ENCODE data around the gene SHLD1. TPM values are rescaled to one million over a fixed set of nuclear protein-coding genes. Genes with fewer than 3 reads are reported as not detected.
"Not testable (repeated sequence)": the region's sequence is repeated elsewhere in the genome, so short reads cannot be mapped to it uniquely, and the experiment has no call there.

Gene SHLD1, protein sequence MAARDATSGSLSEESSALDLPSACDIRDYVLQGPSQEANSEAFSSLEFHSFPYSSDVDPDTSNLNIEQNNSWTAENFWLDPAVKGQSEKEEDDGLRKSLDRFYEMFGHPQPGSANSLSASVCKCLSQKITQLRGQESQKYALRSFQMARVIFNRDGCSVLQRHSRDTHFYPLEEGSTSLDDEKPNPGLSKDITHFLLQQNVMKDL
- 10 to 100 TPM; 22.1 to 29.9 (median 27.0) TPM for polyA plus RNA-seq

DNA sequence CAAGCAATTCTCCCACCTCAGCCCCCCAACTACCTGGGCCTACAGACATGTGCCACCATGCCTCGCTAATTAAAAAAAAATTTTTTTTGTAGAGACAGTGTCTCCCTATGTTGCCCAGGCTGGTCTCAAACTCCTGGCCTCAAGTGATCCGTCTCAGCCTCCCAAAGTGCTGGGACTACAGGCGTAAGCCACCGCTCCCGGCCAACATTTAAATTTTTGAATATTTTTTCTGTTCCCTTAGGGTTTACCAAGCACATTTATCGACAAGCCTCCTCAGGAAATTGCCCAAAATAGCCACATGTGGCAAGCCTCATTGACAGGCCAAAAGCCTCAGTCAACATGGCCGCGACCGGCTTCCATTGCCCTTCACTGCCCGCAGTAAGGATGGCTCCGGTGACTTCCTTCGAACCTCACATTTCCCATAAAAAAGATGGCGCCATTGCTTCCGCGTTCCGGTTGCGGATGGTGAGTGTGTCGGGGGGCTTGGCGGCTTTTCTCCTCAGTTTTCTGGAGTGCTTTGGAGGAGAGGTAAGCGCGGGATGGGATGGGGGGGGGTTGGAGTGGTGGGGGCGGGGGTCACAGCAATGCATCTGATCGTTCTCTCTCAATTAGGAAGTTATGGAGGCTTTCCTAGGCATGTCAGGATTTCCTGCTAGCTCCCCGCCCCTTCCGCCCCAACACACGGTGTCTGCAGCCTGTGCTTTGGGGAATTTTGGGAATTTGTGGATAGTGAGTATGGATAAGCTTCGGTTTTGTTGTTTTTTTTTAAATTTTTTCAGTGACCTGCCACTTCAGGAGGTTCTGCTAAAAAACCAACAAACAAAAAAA, at the start of gene SHLD1:
TSS of gene SHLD1 (plus strand) at position 450 of the 828 bp plus-strand sequence. CDS start 22,465 bp downstream, outside the sequence.
- peak within 1 kb of the TSS; percentile 85 to 99 (median 92) for H3K27ac Mint-ChIP-seq
- H3K4me1 Mint-ChIP-seq, result peaks cover 18 to 23% of the 10 kb centered on the region in 2 donors
- H3K27me3 Mint-ChIP-seq (ENCODE audit: low read depth in 3 of 3), result peaks cover 2 to 3% (median 2%) of the 10 kb centered on the region in 3 donors
- peaks cover 3 to 6% (median 4%) of the 10 kb centered on the region in 3 donors for H3K36me3 Mint-ChIP-seq
- H3K9me3 Mint-ChIP-seq, result peaks cover 0 to 3% (median 0%) of the 10 kb centered on the region in 6 donors
- peak; percentile 75 to 81 (median 80) for DNase-seq
- peak within 1 kb of the TSS; percentile 87 to 99 (median 91) for H3K4me3 Mint-ChIP-seq

DNA sequence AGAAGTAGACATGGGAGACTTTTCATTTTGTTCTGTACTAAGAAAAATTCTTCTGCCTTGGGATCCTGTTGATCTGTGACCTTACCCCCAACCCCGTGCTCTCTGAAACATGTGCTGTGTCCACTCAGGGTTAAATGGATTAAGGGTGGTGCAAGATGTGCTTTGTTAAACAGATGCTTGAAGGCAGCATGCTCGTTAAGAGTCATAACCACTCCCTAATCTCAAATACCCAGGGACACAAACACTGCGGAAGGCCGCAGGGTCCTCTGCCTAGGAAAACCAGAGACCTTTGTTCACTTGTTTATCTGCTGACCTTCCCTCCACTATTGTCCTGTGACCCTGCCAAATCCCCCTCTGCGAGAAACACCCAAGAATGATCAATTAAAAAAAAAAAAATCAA, 47.9 kb upstream of the SHLD1 start:
- not testable (repeated sequence) for H3K4me1 Mint-ChIP-seq; H3K9me3 Mint-ChIP-seq; H3K4me3 Mint-ChIP-seq; DNase-seq; H3K36me3 Mint-ChIP-seq; H3K27ac Mint-ChIP-seq; H3K27me3 Mint-ChIP-seq (ENCODE audit: low read depth in 3 of 3)

DNA sequence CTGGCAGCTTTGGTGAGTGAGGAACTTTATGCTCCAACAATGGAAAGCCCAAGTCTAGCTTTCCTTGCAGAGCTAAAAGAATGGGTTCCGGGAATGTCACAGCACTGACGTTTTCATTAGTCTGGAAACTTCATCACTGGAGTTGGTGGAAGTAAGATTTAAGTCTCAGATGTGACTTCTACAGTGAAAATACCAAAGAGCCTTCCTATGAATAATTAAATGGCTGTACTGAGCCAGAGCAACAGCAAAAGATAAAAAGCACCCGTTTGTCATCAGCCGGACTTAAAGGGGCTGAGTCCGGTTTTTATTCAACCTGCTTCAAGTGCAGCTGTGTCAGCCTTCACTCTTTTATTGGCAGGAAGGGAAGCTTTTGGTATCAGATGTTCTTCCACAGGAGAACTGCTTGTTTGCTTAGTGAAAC, 46.5 kb upstream of the SHLD1 start:
- DNase-seq, result no peak
- H3K36me3 Mint-ChIP-seq, result no peaks in the 10 kb centered on the region
- H3K4me3 Mint-ChIP-seq, result no peak overlapping the region
- H3K9me3 Mint-ChIP-seq, result no peaks in the 10 kb centered on the region
- no peaks in the 10 kb centered on the region for H3K4me1 Mint-ChIP-seq
- H3K27me3 Mint-ChIP-seq (ENCODE audit: low read depth in 3 of 3), result no peaks in the 10 kb centered on the region
- no peak overlapping the region for H3K27ac Mint-ChIP-seq

DNA sequence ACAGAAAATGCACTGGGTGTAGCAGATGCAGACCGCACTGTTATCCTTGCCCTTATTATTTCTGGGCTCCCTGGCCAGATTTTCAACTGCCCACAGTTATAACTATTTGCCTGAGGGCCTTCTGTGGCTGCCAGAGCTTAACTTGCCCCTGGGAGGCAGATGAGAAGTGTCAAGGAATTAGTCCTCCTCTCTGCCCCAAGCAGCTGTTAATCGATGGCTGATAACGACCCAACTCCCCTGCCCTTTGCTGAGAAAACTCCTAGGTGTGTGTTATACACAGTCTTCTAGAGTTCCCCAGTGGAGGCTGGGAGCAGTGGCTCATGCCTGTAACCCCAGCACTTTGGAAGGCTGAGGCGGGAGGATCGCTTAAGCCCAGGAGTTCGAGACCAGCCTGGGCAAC, 44.4 kb upstream of the SHLD1 start:
- no peaks in the 10 kb centered on the region for H3K36me3 Mint-ChIP-seq
- DNase-seq, result no peak
- no peaks in the 10 kb centered on the region for H3K4me1 Mint-ChIP-seq
- H3K27me3 Mint-ChIP-seq (ENCODE audit: low read depth in 3 of 3), result no peaks in the 10 kb centered on the region
- no peaks in the 10 kb centered on the region for H3K9me3 Mint-ChIP-seq
- no peak overlapping the region for H3K4me3 Mint-ChIP-seq
- no peak overlapping the region for H3K27ac Mint-ChIP-seq

DNA sequence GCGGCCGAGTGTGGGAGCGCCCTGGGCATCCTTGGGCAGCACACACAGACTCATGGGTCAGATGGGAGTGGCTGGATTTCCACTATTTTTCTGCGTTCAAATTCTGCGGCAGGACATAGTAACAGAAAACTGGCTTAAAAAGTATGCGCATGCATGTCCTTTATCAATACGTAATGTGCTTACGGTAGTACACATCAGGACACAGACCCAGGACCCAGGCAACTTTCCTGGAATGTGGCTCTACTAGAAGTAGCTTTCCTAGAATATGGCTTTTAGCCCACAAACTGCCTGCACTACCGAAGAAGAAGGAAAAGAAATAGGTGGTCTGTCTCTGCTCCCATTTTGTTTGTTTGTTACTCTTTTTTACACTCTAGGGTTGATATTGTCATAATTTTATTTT, 43.4 kb upstream of the SHLD1 start:
- no peaks in the 10 kb centered on the region for H3K9me3 Mint-ChIP-seq
- H3K27me3 Mint-ChIP-seq (ENCODE audit: low read depth in 3 of 3), result no peaks in the 10 kb centered on the region
- no peak overlapping the region for H3K27ac Mint-ChIP-seq
- no peak overlapping the region for H3K4me3 Mint-ChIP-seq
- no peak for DNase-seq
- H3K36me3 Mint-ChIP-seq, result no peaks in the 10 kb centered on the region
- H3K4me1 Mint-ChIP-seq, result no peaks in the 10 kb centered on the region

DNA sequence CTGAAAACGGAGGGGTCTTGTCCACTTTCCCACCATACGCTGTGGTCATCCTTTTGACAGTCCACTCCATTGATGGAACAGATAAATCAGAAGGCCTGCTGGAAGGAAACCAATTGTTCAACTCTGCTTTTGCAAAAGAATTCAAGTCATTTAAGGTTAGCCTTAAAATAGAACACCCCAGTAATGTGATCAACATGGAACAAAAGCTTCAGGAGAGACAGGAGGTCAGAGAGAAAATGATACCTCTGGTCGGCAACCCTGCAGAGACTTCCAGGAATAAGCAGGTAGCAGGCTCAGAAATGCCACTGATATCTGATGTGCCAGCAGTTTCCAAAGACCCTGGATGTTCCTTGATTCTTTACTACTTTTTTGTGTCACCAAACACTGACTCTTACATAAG, 39.6 kb upstream of the SHLD1 start:
- Mint-ChIP-seq H3K4me3 (no peak overlapping the region), H3K27ac (no peak overlapping the region), H3K9me3 (no peaks in the 10 kb centered on the region), H3K27me3 (ENCODE audit: low read depth in 3 of 3) (peaks cover 0 to 10% (median 7%) of the 10 kb centered on the region in 3 donors), H3K36me3 (no peaks in the 10 kb centered on the region), H3K4me1 (peaks cover 11 to 13% of the 10 kb centered on the region in 2 donors)
- no peak for DNase-seq

DNA sequence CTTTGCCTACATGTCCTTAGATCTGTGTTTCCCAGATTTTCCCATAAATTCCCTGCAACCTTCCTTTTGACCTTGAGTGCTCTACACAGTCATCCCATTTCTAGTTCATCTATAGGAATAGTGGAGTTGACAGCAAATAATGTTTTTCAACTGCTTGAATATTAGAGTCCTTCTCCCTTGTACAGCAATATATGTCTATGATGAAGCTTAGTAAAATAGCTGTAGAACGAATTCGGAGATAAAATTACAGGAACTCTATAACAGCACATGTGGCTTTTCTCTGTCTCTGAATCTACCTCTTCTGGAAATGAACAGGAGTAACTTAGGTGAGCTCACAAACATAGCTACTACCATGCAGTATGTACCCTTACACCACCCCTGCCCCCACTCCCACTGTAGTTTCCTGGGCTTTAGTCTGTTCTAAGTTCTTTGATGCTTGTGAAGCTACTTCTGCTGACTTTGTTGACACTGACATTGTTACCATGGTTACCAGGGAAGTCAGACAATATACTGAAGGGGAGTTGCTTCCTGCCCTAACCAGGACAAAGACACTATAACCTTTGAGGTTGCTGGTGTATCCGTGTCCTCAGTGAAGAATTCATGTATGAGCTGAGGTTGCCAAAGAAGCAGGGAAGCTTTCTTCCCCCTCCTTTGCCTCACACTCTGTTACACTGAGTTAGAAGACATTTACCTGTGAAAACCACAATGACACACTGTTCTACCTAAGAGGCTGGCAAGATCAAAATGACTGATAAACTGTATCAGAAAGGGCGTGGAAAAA, 35.8 kb upstream of the SHLD1 start:
- DNase-seq, result peak; percentile 62 to 73 (median 67)
- no peak overlapping the region for H3K4me3 Mint-ChIP-seq
- peak overlapping the region; percentile 32 to 86 (median 62) for H3K27ac Mint-ChIP-seq
- H3K9me3 Mint-ChIP-seq, result no peaks in the 10 kb centered on the region
- no peaks in the 10 kb centered on the region for H3K36me3 Mint-ChIP-seq
- H3K27me3 Mint-ChIP-seq (ENCODE audit: low read depth in 3 of 3), result peaks cover 0 to 10% (median 7%) of the 10 kb centered on the region in 3 donors
- H3K4me1 Mint-ChIP-seq, result peaks cover 11 to 13% of the 10 kb centered on the region in 2 donors

DNA sequence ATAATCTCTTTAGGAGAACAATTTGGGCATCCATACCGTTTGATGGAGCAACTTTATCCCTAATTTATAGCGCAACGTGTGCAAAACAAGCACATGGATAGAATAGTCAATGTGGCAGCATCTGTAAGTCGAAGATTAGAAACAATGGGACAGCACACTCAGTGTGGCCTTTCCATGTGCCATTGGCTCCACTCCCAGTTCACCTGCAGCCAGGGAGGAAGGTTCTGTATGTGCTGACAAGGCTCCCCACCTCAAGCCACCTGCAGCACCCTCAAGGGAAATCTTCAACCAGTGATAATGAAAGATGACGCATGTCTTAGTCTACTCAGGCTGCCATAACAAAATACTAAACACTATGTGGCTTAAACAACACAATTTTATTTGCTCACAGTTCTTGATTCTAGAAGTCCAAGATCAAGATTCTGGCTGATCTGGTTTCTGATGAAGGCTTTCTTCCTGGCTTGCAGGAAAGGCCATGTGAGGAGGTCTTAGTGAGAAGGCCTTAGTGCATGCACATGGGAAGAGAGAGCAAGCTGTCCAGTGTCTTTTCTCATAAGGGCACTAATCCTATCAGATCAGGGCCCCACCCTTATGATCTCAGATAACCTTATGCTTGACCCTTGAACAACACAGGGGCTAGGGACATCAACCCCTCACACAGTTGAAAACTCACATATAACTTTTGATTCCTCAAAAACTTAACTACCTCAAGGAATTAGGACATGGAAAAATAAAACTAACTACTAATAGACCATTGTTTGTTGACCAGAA, 34.9 kb upstream of the SHLD1 start:
- no peak for DNase-seq
- Mint-ChIP-seq H3K4me1 (peaks cover 11 to 13% of the 10 kb centered on the region in 2 donors), H3K36me3 (no peaks in the 10 kb centered on the region)

DNA sequence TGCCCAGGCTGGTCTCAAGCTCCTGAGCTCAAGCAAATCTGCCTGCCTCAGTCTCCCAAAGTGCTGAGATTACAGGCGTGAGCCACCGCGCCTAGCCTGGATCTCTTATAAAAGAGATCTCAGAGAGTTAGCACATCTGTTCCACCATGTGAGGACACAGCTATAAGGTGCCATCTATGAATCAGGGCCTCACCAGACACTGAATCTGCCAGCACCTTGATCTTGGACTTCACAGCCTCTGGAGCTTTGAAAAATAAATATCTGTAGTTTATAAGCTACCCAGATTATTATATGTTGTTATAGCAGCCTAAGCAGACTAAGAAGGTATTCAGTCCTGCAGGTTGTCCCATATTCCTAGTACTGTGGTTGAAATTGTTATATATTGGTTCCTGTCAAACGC, 33.2 kb upstream of the SHLD1 start:
- peaks cover 8 to 14% (median 8%) of the 10 kb centered on the region in 3 donors for H3K27me3 Mint-ChIP-seq (ENCODE audit: low read depth in 3 of 3)
- no peak overlapping the region for H3K27ac Mint-ChIP-seq
- no peak for DNase-seq
- H3K9me3 Mint-ChIP-seq, result no peaks in the 10 kb centered on the region
- H3K4me3 Mint-ChIP-seq, result no peak overlapping the region
- no peaks in the 10 kb centered on the region for H3K36me3 Mint-ChIP-seq
- peaks cover 11 to 13% of the 10 kb centered on the region in 2 donors for H3K4me1 Mint-ChIP-seq

More for the DNA sequence above, 34.9 kb upstream of the SHLD1 start:
- H3K4me3 Mint-ChIP-seq, result no peak overlapping the region
- H3K27ac Mint-ChIP-seq, result peak overlapping the region; percentile 32 to 86 (median 62)
- H3K27me3 Mint-ChIP-seq (ENCODE audit: low read depth in 3 of 3), result peaks cover 5 to 13% (median 7%) of the 10 kb centered on the region in 3 donors
- no peaks in the 10 kb centered on the region for H3K9me3 Mint-ChIP-seq

DNA sequence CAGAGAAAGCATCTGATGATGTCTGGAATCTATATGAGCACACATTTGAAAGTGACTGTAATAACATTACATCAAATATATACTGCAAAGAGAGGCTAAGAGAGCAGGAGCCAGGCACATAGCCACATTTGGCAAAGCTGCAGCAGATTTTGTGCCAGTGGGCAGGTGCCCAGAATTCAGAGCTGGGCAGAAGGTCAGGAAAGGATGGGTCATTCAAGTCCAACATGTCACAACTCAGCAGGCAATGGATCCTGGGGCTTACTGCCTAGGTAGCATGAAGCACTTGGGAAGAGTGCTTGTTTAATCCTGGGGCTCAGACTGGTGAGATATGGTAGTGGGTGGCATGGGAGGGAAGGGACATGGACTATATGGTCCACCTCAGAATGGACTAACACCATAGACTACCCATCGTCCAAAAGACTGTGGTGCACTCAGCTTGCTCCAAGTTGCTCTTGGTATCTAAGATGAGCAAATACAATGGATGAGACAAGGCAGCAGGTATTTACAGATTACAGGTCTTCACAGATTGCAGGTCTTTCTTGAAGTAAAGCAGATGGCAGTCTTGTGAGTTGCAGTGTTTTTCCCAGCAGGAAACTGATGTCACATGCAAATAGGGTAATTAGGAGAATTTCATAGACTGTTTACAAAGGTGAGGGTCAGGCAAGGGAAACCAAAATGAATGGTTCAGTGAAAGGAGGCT, 31.2 kb upstream of the SHLD1 start:
- peaks cover 11 to 12% of the 10 kb centered on the region in 2 donors for H3K4me1 Mint-ChIP-seq
- no peak for DNase-seq
- H3K4me3 Mint-ChIP-seq, result no peak overlapping the region
- H3K27ac Mint-ChIP-seq, result peak overlapping the region in 1 of 6 donors; percentile 37
- H3K9me3 Mint-ChIP-seq, result no peaks in the 10 kb centered on the region
- no peaks in the 10 kb centered on the region for H3K36me3 Mint-ChIP-seq
- H3K27me3 Mint-ChIP-seq (ENCODE audit: low read depth in 3 of 3), result peaks cover 7 to 8% (median 8%) of the 10 kb centered on the region in 3 donors

DNA sequence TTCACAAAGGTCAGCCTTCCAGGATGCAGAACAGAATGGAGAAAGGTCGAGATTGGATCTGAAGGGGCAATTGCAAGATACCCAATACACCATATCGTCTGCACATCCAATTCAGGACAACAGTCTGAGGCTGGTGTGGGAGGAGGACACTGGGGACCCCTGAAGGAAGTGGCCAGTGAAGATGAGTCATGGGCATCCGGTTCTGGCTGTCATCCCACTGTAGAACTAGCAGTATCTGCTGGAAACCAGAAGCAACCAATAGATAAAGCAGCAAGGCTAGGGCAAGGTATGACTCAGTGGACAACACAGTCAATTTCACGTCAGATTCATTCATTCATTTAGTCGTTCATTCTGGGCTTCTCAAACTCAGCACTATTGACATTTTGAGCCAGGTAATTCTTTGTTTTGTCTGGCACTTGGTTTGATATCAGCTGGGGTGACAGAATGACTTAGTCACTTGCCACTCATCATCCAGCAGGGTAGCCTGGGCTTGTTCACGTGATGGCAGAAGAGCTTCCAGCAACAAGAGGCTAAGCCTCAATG, 30.3 kb upstream of the SHLD1 start:
- Mint-ChIP-seq H3K27me3 (ENCODE audit: low read depth in 3 of 3) (peaks cover 1 to 8% (median 4%) of the 10 kb centered on the region in 3 donors), H3K9me3 (no peaks in the 10 kb centered on the region), H3K27ac (no peak overlapping the region), H3K4me1 (peaks cover 2 to 3% of the 10 kb centered on the region in 2 donors), H3K4me3 (no peak overlapping the region), H3K36me3 (peaks cover 0 to 3% (median 0%) of the 10 kb centered on the region in 3 donors)
- DNase-seq, result no peak

DNA sequence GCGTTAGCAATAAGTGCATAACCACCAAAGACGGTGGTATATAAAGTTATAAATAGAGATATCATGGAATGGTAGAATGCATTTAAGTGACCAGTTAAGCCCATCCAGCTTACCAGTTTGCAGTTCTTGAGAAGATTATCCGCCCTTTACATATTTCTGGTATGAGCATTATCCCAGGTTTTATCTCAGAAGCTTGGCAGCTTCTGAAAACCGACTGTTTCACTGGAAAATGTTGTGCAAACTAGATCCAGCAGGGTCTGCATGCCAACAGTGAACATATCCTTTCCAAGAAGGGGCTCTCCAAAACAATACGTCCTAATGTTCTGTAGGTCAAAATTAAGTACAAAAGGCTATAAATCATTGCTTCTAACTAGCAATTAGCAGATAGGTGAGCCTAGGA, 29.5 kb upstream of the SHLD1 start:
- Mint-ChIP-seq H3K27ac (no peak overlapping the region), H3K36me3 (peaks cover 0 to 3% (median 0%) of the 10 kb centered on the region in 3 donors), H3K9me3 (no peaks in the 10 kb centered on the region)

More for the DNA sequence above, 29.5 kb upstream of the SHLD1 start:
- Mint-ChIP-seq H3K4me1 (no peaks in the 10 kb centered on the region), H3K4me3 (no peak overlapping the region), H3K27me3 (ENCODE audit: low read depth in 3 of 3) (peaks cover 1 to 8% (median 4%) of the 10 kb centered on the region in 3 donors)
- DNase-seq, result no peak

Data from immature natural killer cell (primary cell).